ENCODE data around the gene SLC2A4. TPM values are rescaled to one million over a fixed set of nuclear protein-coding genes. Genes with fewer than 3 reads are reported as not detected.

The SLC2A4 gene
- polyA plus RNA-seq, 4 donors = 0.31 to 5.0 (median 1.2) TPM

DNA sequence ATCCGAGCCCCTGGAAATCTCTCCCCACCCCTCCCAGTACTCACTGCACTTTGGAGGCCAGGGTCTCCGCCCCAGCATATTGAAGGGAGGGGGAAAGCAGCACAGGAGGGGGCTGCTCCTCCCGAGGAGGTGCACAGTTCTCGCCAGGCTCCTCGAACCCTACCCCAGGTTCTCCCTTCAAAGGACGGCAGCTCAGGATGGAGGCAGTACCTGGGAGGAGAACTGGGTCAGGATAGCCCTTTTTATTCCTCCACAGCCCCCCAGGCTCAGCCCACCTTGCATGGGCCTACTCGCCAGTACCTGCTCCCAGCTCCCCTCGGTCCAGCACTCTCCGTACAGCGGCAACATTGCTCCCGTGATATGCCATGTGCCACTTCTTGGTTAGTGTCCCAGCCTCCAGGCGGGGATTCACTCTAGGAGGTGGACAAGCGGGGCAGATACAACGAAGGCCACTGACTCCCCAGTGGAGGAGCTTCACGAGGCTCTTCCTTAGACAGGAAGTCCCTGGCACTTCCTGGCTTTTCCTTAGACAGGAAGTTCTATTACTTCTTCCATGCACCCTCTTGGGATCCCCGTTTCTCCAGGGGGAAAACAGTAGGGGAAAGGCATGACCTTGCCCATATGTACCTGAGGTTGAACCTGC lies 35.8 kb downstream of the SLC2A4 start:
- Histone ChIP-seq H3K27ac (ENCODE audit: low read depth in 1 of 3, low read length in 2 of 3) (no peak overlapping the region), H3K27me3 (ENCODE audit: control insufficient read depth in 3 of 3, insufficient read depth in 3 of 3, low read length in 3 of 3) (no peaks in the 10 kb centered on the region), H3K4me1 (ENCODE audit: control insufficient read depth in 3 of 3, insufficient read depth in 2 of 3, low read depth in 1 of 3, low read length in 2 of 3) (peaks cover 3 to 16% (median 3%) of the 10 kb centered on the region in 3 donors), H3K9me3 (ENCODE audit: control insufficient read depth in 2 of 2, insufficient read depth in 1 of 2, low read depth in 1 of 2, low read length in 1 of 2) (no peaks in the 10 kb centered on the region), H3K36me3 (ENCODE audit: control insufficient read depth in 3 of 3, insufficient read depth in 2 of 3, low read depth in 1 of 3, low read length in 3 of 3) (peaks cover 7 to 76% (median 14%) of the 10 kb centered on the region in 3 donors), H3K4me3 (ENCODE audit: low read depth in 1 of 3, low read length in 3 of 3) (no peak overlapping the region)
- no peak for DNase-seq
- FAIRE-seq = no peak
- 88 to 89% (median 88%) methylated on average over 16 of the region's 16 CpGs for WGBS, 3 donors

GRCh38 chr17:7318121-7318860 lies 36.8 kb downstream of the SLC2A4 start:
- H3K4me1 ChIP-seq (ENCODE audit: control insufficient read depth in 3 of 3, insufficient read depth in 2 of 3, low read depth in 1 of 3, low read length in 2 of 3) = peaks cover 3 to 16% (median 3%) of the 10 kb centered on the region in 3 donors
- FAIRE-seq (no peak), DNase-seq (peak in 1 of 2 donors; percentile 43)
- H3K9me3 ChIP-seq (ENCODE audit: control insufficient read depth in 2 of 2, insufficient read depth in 1 of 2, low read depth in 1 of 2, low read length in 1 of 2) = no peaks in the 10 kb centered on the region
- no peak overlapping the region for H3K27ac ChIP-seq (ENCODE audit: low read depth in 1 of 3, low read length in 2 of 3)
- WGBS, 3 donors = 52 to 82% (median 67%) methylated on average over 12 to 13 of the region's 13 CpGs
- H3K4me3 ChIP-seq (ENCODE audit: low read depth in 1 of 3, low read length in 3 of 3) = no peak overlapping the region
- no peaks in the 10 kb centered on the region for H3K27me3 ChIP-seq (ENCODE audit: control insufficient read depth in 3 of 3, insufficient read depth in 3 of 3, low read length in 3 of 3)
- H3K36me3 ChIP-seq (ENCODE audit: control insufficient read depth in 3 of 3, insufficient read depth in 2 of 3, low read depth in 1 of 3, low read length in 3 of 3) = peaks cover 8 to 76% (median 10%) of the 10 kb centered on the region in 3 donors

- FAIRE-seq (no peak), DNase-seq (no peak)
- H3K27me3 ChIP-seq (ENCODE audit: control insufficient read depth in 3 of 3, insufficient read depth in 3 of 3, low read length in 3 of 3) = no peaks in the 10 kb centered on the region
- H3K4me1 ChIP-seq (ENCODE audit: control insufficient read depth in 3 of 3, insufficient read depth in 2 of 3, low read depth in 1 of 3, low read length in 2 of 3) = peaks cover 0 to 3% (median 0%) of the 10 kb centered on the region in 3 donors
- H3K4me3 ChIP-seq (ENCODE audit: low read depth in 1 of 3, low read length in 3 of 3) = no peak overlapping the region
- H3K9me3 ChIP-seq (ENCODE audit: control insufficient read depth in 2 of 2, insufficient read depth in 1 of 2, low read depth in 1 of 2, low read length in 1 of 2) = no peaks in the 10 kb centered on the region
- peaks cover 7 to 91% (median 10%) of the 10 kb centered on the region in 3 donors for H3K36me3 ChIP-seq (ENCODE audit: control insufficient read depth in 3 of 3, insufficient read depth in 2 of 3, low read depth in 1 of 3, low read length in 3 of 3)
- no peak overlapping the region for H3K27ac ChIP-seq (ENCODE audit: low read depth in 1 of 3, low read length in 2 of 3)
- WGBS, 3 donors = 93 to 96% (median 93%) methylated on average over 15 of the region's 15 CpGs
Measured at GRCh38 chr17:7321466-7321865, 39.9 kb downstream of the SLC2A4 start.

DNA sequence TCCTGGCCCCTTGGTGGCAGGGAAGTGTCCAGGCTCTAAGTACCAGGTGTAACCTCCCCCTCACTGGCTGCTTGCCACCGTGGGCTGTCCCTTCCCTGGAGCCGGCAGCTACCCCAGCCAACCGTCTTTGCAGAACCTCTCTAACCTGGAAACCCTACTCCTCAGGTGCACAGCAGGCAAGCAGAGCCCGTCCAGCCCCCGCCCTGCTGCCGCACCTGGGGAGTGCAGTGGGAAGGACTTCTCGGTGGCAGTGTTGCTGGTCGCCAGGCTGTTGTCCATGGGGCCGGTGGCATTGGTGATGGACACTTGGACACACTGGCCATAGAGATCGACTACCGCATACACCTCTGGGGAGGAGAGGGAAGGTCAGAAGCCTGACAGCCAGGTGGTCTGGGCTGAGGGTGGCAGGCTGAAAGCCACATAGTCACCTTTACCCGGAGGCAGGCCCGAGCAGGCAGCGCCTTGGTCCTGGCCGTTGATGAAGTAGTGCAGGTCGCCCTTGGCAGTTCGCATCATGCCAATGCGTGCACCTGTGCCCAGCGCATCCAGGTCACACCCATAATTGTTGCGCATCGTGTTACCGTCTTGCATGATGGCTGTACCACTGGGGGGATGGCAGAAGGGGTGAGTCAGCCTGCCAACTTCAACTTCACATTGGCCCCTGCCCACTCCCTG lies 41.1 kb downstream of the SLC2A4 start:
- Histone ChIP-seq H3K9me3 (ENCODE audit: control insufficient read depth in 2 of 2, insufficient read depth in 1 of 2, low read depth in 1 of 2, low read length in 1 of 2) (no peaks in the 10 kb centered on the region), H3K27ac (ENCODE audit: low read depth in 1 of 3, low read length in 2 of 3) (no peak overlapping the region), H3K36me3 (ENCODE audit: control insufficient read depth in 3 of 3, insufficient read depth in 2 of 3, low read depth in 1 of 3, low read length in 3 of 3) (peaks cover 5 to 92% (median 8%) of the 10 kb centered on the region in 3 donors), H3K27me3 (ENCODE audit: control insufficient read depth in 3 of 3, insufficient read depth in 3 of 3, low read length in 3 of 3) (no peaks in the 10 kb centered on the region), H3K4me1 (ENCODE audit: control insufficient read depth in 3 of 3, insufficient read depth in 2 of 3, low read depth in 1 of 3, low read length in 2 of 3) (peaks cover 0 to 3% (median 0%) of the 10 kb centered on the region in 3 donors), H3K4me3 (ENCODE audit: low read depth in 1 of 3, low read length in 3 of 3) (no peak overlapping the region)
- no peak for FAIRE-seq
- 91 to 96% (median 93%) methylated on average over 21 to 22 of the region's 22 CpGs for WGBS, 3 donors
- DNase-seq = no peak

DNA sequence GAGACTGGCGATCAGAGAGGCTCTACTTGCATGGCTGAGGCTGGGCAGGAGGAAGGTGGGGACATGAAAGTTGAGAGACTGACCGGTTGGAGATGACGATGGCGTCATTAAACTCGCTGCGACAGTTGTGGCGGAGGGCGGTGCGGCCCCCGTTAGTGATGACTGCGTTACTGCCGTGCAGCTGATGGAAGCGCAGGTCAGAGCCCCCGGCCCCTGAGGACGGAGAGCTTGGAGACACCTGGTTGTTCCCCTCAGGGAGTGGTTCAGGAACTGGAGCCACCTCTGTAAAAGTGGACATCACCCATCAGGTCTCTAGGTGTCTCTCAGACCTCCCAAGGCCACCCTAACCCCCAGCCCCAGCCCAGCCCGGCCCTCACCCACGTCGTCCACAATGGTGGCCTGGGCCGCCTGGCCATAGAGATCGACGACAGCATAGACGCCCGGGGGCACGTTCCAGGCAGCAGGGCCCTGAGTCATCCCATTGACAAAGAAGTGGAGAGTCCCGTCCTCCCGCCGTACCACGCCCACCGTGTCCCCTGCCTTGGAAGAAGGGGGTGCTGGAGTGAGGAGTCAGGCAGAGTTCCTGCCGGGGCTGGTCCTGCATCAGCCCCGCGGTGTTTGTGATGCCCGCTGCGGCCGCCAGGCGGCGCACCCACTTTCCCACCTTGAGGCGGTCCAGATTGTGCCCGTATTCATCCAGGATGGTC lies 42.4 kb downstream of the SLC2A4 start:
- WGBS, 3 donors = 65 to 66% (median 66%) methylated on average over 38 to 39 of the region's 39 CpGs
- Histone ChIP-seq H3K4me3 (ENCODE audit: low read depth in 1 of 3, low read length in 3 of 3) (no peak overlapping the region), H3K4me1 (ENCODE audit: control insufficient read depth in 3 of 3, insufficient read depth in 2 of 3, low read depth in 1 of 3, low read length in 2 of 3) (peaks cover 0 to 8% (median 2%) of the 10 kb centered on the region in 3 donors), H3K9me3 (ENCODE audit: control insufficient read depth in 2 of 2, insufficient read depth in 1 of 2, low read depth in 1 of 2, low read length in 1 of 2) (no peaks in the 10 kb centered on the region), H3K27me3 (ENCODE audit: control insufficient read depth in 3 of 3, insufficient read depth in 3 of 3, low read length in 3 of 3) (no peaks in the 10 kb centered on the region), H3K27ac (ENCODE audit: low read depth in 1 of 3, low read length in 2 of 3) (no peak overlapping the region), H3K36me3 (ENCODE audit: control insufficient read depth in 3 of 3, insufficient read depth in 2 of 3, low read depth in 1 of 3, low read length in 3 of 3) (peaks cover 5 to 80% (median 8%) of the 10 kb centered on the region in 3 donors)
- peak; percentile 28 to 66 for DNase-seq
- FAIRE-seq = no peak

- no peak for DNase-seq
- Histone ChIP-seq H3K4me3 (ENCODE audit: low read depth in 1 of 3, low read length in 3 of 3) (no peak overlapping the region), H3K9me3 (ENCODE audit: control insufficient read depth in 2 of 2, insufficient read depth in 1 of 2, low read depth in 1 of 2, low read length in 1 of 2) (no peaks in the 10 kb centered on the region), H3K36me3 (ENCODE audit: control insufficient read depth in 3 of 3, insufficient read depth in 2 of 3, low read depth in 1 of 3, low read length in 3 of 3) (peaks cover 5 to 77% (median 8%) of the 10 kb centered on the region in 3 donors), H3K4me1 (ENCODE audit: control insufficient read depth in 3 of 3, insufficient read depth in 2 of 3, low read depth in 1 of 3, low read length in 2 of 3) (peaks cover 0 to 8% (median 0%) of the 10 kb centered on the region in 3 donors), H3K27me3 (ENCODE audit: control insufficient read depth in 3 of 3, insufficient read depth in 3 of 3, low read length in 3 of 3) (no peaks in the 10 kb centered on the region), H3K27ac (ENCODE audit: low read depth in 1 of 3, low read length in 2 of 3) (no peak overlapping the region)
- 81 to 92% (median 86%) methylated on average over 3 of the region's 3 CpGs for WGBS, 3 donors
- FAIRE-seq = no peak
Measured at GRCh38 chr17:7324438-7324779, 42.9 kb downstream of the SLC2A4 start.

DNA sequence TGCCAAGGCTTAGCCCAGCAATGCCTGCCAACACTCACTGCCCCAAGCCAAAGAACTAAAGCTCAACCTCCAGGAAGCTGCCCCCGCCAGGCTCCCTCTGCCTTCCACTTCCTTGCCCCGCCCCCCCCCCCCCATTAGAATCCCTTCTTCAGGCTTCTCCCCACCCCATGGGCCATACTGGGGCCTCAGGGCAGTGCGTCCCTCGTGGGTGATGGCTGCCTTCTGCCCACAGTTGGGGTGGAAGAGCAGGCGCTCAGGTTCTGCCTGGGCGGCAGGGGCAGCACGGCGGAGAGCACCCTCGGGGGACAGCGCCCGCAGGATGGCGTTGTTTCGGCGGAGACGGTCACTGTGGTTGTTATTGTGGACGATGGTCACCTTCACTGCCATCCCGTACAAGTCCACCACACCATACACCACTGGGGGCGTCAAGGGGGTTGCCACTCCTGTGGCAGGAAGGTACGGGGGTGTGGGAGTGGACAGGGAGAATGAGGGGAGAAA lies 43.6 kb downstream of the SLC2A4 start:
- WGBS, 3 donors = 93 to 97% (median 94%) methylated on average over 18 to 19 of the region's 19 CpGs
- FAIRE-seq (no peak), DNase-seq (no peak)
- H3K9me3 ChIP-seq (ENCODE audit: control insufficient read depth in 2 of 2, insufficient read depth in 1 of 2, low read depth in 1 of 2, low read length in 1 of 2) = no peaks in the 10 kb centered on the region
- H3K27ac ChIP-seq (ENCODE audit: low read depth in 1 of 3, low read length in 2 of 3) = no peak overlapping the region
- H3K4me1 ChIP-seq (ENCODE audit: control insufficient read depth in 3 of 3, insufficient read depth in 2 of 3, low read depth in 1 of 3, low read length in 2 of 3) = peaks cover 0 to 8% (median 0%) of the 10 kb centered on the region in 3 donors
- H3K4me3 ChIP-seq (ENCODE audit: low read depth in 1 of 3, low read length in 3 of 3) = no peak overlapping the region
- no peaks in the 10 kb centered on the region for H3K27me3 ChIP-seq (ENCODE audit: control insufficient read depth in 3 of 3, insufficient read depth in 3 of 3, low read length in 3 of 3)
- peaks cover 5 to 74% (median 8%) of the 10 kb centered on the region in 3 donors for H3K36me3 ChIP-seq (ENCODE audit: control insufficient read depth in 3 of 3, insufficient read depth in 2 of 3, low read depth in 1 of 3, low read length in 3 of 3)

- Histone ChIP-seq H3K27me3 (ENCODE audit: control insufficient read depth in 3 of 3, insufficient read depth in 3 of 3, low read length in 3 of 3) (no peaks in the 10 kb centered on the region), H3K36me3 (ENCODE audit: control insufficient read depth in 3 of 3, insufficient read depth in 2 of 3, low read depth in 1 of 3, low read length in 3 of 3) (peaks cover 4 to 63% (median 8%) of the 10 kb centered on the region in 3 donors), H3K27ac (ENCODE audit: low read depth in 1 of 3, low read length in 2 of 3) (no peak overlapping the region), H3K4me1 (ENCODE audit: control insufficient read depth in 3 of 3, insufficient read depth in 2 of 3, low read depth in 1 of 3, low read length in 2 of 3) (peaks cover 0 to 16% (median 0%) of the 10 kb centered on the region in 3 donors), H3K9me3 (ENCODE audit: control insufficient read depth in 2 of 2, insufficient read depth in 1 of 2, low read depth in 1 of 2, low read length in 1 of 2) (no peaks in the 10 kb centered on the region), H3K4me3 (ENCODE audit: low read depth in 1 of 3, low read length in 3 of 3) (no peak overlapping the region)
- FAIRE-seq = no peak
- DNase-seq = no peak
- WGBS, 3 donors = 92 to 94% (median 93%) methylated on average over 11 of the region's 11 CpGs
Measured at GRCh38 chr17:7326186-7326585, 44.7 kb downstream of the SLC2A4 start.

All from small intestine (tissue), 7 donors.